GM18868 (cell line): ENCODE measurements around the gene C3orf18.

ENCODE experiments used
- ATAC-seq: cut with Tn5 transposase; IDR thresholded peaks from one replicate; pipeline ENCODE4 v1.9.1; 2021; ENCODE audit warnings: mild to moderate bottlenecking, moderate library complexity; ENCODE audit not compliant: unreplicated experiment

Gene C3orf18

DNA sequence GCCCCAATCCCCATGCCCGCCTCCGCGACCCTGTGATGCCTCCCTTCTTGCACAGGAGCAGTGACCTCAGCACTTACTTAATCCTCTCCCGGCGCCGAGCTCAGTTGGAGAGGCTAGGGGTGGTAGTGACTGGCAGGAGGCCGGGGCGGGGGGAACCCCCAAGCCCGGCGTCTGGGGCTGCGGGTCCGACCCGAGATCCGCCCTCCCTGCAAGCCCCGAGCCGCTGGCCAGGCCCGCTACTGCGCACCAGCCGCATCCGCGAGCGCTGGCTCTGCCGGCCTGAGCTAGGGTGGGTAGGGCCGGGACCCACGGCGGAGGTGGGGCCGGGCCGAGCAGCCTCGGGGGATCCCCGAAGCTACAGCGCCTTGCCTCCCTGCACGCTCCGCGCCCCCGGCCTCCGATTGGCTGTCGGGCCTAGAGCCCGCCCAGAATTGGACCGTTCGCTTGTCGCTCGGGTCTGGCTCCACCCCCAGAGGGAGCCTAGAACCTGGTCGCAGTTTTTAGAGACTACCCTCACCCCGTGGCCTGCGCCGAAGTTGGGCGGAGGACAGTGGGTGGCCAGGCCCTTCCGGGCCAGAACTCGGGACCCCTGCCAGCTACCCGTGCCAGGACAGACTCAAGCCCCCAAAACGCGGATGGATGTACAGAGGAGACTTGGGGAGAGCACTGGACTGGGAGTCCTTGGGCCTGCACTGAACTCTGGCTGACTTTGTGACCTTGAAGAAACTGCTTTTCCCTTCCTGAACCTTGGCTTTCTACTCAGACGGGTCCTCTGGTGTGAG, at the start of gene C3orf18:
Gene C3orf18 (minus strand): TSS at position 362 of the 782 bp plus-strand sequence. CDS start 2,048 bp downstream, outside the sequence.
- ATAC-seq: peak; percentile 83

DNA sequence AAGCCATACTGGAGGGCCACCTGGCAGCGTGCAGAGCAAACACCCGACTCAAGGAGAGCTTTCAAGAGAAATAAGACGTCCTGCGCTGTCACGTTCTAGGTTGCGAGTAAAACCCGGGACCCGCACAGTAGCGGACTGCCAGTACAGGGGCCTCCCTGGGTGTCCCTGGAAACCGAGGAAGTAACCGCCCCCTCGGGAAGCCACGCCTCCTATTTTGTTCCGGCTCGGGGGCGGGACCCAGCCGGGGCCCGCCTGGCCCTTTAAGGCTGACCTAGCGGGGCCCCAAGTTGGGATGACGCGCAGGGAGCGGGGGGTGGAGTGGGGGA, 49.2 kb upstream of the C3orf18 start:
- peak; percentile 66 for ATAC-seq

GRCh38 chr3:50616003-50616769, 48.6 kb upstream of the C3orf18 start:
- ATAC-seq: peak; percentile 40

- ATAC-seq: no peak
These were observed 47.6 kb upstream of the C3orf18 start for GRCh38 chr3:50615190-50615589.

- no peak for ATAC-seq
These were observed 45.7 kb upstream of the C3orf18 start for GRCh38 chr3:50612970-50613846.

DNA sequence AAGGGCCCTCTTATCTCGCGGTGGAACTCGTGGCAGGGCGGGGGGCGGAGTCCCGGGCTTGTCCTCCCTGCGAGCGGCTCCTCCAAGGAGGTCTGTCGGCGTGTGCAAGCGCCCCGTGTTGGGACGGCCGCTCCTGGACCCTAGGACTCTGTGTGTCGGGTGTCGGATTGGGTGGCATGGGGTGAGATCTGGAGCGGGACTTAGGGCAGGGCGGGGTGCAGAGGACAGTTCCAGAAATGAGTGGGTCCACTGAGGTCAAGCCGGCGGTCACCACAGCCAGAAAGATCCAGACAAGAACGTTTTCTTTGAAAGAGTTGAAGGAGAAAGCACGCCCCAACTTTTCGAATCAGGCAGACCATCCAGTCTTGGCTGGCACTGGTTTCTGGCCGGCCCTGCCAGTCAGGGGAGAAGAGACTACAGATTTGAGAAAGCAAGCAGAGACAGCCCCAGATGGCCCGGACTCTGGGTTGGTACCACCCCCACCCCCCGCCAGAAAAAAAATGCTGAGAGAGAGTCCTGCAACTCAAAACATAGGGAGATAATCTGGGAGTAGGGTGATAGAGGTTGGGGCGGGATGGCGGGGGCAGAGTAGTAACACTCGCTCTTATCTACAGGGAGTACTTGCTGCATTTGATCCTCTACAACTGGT, 44.8 kb upstream of the C3orf18 start:
- no peak for ATAC-seq

GRCh38 chr3:50611464-50612233, 44.1 kb upstream of the C3orf18 start, which contains the start of gene CISH:
Gene CISH (minus strand): TSS chr3:50611774. CDS start chr3:50611650, 124 bp downstream.
- peak; percentile 76 for ATAC-seq

GRCh38 chr3:50610992-50611463, 43.5 kb upstream of the C3orf18 start:
- no peak for ATAC-seq

GRCh38 chr3:50610181-50610971, 42.8 kb upstream of the C3orf18 start:
- ATAC-seq: no peak

- no peak for ATAC-seq
These were observed 42.2 kb upstream of the C3orf18 start for GRCh38 chr3:50609763-50610085.

DNA sequence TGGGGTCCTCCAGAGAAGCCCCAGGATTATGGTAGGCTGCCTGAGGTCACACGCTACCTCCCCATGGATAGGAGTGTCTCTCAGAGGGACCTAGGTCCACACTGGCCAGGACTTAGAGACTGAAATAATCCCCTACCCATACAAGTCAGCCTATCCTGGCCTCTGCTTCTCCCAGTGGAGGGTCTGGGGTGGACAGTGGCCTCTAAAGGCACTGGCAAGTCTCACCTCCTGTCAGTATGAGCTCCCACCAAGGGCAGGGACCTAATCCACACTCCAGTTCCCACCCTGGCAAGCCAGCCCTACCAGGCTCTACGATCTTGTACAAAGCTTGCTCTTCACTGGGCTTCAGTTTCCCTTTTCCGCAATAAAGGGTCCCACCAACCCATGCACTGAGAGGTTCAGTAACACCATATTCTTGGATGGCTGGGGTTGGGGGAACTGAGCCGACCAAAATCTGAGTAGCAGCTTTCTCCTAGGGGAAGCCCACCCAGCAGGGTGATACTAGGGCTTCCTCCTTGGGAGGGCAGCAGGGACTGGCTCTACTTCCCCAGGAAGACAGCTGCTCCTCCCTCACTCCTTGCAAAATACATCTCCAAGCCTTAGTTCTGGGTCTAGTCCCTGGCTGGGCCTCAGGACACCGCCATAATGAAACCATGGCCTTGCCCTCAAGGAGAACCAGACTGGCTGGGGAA, 41.7 kb upstream of the C3orf18 start:
- no peak for ATAC-seq

DNA sequence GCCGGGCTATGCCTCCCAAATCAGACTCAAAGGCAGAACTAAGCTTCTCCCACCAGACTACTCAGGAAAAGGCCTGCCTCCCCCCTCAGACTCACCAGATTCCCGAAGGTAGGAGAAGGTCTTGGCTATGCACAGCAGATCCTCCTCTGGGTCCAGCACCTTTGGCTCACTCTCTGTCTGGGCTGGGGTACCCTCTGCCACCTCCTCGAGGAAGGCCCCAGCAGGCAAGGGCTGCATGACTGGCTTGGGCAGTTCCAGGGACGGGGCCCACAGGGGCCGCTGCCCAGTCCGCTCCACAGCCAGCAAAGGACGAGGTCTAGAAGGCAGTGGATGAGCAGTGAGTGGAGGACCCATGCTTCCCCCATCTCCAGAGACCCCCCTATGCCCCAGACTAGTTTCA, 40.7 kb upstream of the C3orf18 start:
- no peak for ATAC-seq

DNA sequence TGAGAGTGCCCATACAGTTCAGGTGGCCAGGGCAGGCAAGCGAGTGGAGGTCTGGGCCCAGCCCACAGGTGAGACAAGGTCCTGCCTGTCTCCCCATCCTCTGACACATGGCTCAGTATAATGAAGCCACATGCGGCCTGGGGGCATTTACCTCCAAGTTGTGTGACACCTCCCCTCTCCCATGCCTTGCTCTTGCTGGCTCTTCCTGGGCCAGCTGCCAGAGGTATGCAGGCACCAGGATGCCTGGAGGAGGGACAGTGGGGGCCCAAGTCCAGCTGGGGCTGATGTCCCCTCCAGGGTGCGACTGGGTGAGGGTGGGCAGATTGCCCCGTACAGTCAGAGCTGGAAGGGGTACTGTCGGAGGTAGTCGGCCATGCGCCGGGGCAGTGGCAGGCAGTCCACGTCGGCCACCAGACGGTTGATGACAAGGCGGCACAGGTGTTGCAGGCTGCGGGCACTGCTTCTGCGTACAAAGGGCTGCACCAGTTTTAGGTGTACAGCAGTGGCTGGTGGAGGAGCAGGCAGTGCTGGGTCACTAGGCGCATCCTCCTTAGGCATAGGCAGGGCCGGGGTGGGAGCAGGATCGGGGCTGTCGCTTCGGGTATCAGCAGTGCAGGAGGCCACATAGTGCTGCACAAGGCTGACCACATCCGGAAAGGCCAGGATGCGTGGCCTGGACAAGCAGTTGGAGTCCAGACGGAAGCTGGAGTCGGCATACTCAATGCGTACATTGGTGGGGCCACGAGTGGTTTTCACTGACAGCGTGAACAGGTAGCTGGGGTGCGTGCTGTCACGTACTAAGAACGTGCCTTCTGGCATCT, 39.9 kb upstream of the C3orf18 start:
- no peak for ATAC-seq

- no peak for ATAC-seq
These were observed 39.0 kb upstream of the C3orf18 start for GRCh38 chr3:50606596-50606995.

- no peak for ATAC-seq
These were observed 38.4 kb upstream of the C3orf18 start for GRCh38 chr3:50605901-50606326.

DNA sequence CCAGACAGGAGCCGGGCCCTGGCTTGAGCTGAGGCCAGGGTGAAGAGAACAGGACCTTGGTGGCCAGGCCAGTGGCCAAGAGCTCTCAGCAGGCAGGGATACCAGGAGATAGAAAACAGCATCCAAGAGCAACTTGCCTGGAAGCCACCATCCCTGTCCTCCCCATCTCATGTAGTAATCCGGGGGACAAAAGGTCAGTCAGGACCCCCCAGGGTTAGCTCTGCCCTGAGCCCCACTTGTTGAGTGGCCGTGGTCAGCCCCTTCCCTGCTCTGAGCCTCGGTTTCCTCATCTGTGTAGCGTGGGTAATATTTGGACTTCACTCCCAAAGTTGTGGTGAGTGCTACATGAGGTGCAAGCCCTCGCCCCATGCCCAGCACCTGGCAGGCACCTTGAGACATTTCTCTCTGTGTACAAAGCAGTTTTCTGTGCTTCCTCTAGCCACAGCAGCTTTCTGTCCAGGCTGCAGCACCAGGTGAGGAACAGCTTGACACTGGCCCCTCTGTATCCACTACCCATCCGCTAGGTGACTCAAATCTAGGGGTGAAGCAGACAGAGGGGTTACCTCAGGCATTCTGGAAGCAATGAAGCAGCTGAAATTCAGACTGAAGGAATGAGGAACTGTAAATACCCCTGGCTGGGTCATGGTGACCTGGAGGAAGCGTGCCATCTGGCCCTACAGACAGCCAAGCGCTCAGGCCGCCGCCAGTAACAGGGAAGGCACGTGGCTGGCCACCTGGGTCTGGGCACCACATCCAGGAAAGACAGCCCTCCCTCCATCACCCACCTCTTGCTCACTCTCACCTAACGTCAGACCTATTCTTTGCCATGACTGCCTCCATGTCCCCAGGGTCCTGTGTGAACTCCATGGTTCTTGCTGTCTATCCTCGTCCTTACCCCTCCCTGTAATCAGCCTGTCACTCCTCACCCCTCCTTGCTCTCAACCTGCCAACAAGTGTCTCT, 37.4 kb upstream of the C3orf18 start:
- ATAC-seq: no peak
